ENCODE data around the gene PDE11A.

The PDE11A gene

DNA sequence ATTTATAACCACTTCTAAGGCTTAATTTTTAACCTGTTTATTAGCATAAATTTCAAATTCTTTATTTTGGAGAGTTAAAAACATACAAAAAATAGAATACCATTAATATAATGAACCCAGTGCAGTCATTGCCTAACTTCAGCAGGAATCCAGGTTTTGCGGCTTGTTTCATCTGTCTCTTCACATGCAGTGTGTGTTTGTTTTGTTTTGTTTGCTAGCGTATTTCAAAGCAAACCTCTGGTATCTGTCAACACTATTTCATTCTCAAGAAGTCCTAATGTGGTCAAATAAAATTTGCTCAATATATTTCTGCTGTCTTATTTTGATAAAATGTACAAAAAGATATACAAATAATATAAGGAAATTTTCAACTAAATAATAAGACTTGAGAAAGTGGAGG lies 351.5 kb downstream of the PDE11A start:
- DNase-seq: no peak

DNA sequence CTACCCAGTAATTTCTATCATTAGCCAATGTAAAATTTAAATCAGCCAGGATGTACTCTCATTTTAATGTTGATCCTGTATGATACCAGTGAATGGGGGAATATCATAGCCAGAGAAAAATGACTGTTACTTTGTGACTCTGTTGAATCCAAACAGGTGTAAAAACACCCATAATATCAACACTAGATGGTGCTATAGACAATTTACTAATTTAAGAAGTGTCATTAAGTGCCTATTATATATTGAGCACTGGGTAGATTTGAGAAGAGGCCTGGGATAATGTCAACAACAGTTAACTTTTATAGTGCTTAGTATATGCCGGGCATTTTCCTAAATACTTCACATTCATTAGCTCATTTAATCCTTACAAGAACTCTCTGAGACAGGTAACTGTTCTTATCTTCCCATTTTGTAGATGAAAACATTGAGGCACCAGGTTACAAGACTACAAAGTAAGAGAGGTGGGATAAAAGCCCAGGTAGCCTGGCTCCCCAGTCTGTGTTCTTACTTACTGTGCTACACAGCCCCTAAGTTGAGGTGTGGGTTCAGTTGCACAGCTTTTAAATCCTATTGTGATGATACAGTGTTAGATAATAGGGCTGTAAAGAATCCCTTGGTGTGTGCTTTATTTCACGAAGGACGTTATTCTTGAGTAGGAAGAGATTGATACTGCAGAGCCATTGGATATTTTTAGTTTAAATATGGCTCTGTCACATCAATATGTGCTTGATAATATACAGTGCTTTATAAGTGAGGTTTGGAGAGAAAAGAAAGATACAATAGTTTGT lies 354.6 kb downstream of the PDE11A start:
- no peak for DNase-seq

DNA sequence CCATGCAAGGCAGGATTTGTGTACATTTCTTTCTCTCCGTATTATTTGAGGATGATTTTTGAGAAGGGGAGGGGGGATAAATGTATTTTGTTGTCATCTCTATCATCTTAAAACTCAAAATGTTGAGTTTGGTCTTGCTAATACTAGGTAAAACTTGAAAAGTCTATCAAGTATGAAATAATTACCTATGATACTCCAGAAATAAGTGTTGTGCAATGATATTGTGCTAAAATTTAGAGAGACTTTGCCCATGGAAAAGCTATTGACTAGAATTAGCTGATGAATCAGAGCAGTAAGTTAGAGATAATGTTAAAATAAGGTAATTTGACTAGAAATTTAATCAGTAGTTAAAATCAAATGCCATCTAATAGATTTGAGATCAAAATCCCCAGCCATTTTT lies 356.1 kb downstream of the PDE11A start:
- no peak for DNase-seq

DNA sequence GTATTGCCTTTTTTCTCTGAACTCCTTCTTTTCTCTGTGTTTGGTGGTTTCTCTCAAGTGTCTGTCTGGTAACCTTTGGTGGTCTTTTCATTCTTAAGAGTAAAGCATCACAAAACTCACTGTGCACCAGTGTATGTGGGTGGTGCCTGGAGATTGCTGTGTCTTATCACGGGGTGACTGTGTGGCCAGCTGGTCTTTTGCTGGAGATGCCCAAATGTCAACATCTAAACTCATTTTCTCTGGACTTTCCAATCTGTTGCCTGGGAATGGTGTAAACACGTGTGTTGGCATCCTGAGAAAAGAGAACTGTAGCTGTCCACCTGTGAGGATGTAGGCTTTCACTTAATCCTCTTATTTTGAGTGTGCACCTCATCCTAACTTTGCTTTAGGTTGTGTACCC lies 356.8 kb downstream of the PDE11A start:
- no peak for DNase-seq

DNA sequence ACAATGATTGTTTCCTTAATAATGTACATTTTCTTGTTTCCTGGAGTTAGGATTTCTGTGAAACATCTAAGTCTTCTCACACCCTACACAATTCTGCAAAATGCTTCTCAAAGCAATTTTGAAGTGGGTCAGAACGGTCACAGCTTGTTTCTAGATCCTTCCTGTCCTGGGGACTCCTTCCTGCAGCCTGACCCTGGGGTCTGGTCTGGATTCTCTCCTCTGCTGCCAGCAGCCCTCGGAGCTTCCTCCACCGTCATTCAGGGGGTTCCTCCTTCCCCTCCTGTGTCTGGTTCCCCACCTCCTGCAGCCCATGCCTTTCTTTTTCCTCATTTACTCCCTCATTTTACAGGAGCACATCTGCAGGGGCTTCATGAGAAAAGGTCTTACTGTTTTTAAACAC lies 357.9 kb downstream of the PDE11A start:
- no peak for DNase-seq

DNA sequence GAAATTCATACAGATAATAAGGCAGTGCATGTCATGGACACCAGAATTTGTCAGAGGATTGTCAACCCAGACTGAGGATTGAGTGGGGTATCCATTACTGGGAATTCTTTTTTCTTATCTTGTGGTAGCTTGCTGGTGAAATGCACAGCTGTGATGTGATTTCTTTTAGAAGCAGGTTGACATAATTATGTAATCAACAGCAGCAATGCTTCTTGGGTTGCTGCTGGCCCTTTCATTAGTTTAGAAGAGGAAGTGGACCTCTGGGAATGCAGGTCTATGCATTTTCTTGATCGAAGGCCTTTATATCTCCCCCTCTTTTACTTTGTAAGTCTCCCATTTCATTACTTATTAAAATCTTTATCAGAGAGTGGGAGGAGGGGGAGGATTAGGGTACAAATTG lies 360.1 kb downstream of the PDE11A start:
- no peak for DNase-seq

DNA sequence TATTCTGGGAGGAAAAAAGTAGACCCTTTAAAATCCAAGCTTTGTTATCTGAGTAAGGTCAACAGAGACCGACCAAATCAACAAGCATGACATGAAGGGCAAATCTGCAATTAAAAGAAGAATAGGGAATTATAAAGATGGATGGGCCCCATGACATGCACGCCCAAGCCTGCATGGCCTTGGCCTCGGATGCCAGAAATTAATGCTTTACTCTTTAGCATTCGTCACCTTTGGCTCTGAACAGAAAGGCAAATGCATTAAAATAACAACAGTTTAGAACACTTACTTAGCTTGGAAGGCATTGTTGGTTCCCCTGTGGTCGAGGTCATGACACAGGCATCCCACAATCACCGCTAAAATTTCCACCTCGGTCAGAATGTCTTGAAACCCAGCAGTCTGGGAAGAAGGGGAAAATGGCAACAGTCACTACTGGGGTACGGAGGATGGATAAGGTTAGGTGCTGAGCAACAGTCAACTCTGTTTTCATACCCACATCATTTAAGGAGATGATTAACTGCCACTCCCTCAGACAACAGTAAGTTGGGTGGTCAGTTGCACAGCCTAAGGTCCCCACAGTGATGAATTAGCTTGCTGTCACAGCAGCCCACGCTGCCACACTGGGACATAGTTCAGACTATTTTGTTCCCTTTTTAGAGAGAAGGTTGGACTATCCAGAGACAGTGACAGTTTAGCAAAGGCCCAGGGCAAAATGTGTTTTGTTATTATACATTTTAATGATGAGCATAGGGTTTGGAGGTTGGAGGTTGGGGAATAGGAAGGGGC lies 360.9 kb downstream of the PDE11A start:
- no peak for DNase-seq

DNA sequence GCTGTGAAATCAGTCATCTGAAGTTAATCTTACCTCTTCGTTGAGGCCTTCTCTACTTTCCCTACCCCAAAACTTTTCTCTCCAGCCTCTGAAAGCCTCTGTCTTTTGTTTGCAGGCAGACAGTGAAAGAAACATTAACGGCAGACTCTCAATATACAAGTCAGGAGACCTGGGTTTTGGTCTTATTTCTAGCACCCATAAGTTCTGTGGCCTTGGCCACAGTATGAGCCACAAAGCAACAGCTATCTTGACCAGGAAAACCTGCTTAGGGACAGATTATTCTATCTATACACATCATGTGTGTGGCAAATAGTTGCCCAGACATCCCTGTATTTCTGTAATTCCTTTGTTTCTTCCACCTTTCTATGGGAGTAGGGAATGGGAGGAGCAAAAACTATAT lies 361.7 kb downstream of the PDE11A start:
- DNase-seq: no peak

DNA sequence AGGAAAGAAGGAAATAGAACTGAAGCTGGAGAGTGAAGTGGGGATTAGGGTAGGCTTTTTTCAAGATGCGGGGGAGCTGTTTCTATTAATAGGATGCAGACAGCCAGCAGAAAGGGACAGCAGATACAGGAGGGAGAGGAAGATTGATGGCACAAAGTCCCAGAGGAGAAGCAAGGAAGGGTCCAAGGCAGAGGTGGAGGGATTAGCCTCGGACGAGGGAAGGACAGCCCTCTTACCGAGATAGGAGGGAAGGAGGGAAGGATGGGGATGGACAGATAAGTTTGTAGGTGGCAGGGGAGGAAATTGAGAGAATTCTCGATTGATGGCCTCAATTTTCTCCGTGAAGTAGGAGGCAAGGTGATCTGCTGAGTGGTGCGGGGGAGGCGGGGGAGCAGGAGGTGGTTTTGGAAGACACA lies 362.6 kb downstream of the PDE11A start:
- DNase-seq: no peak

DNA sequence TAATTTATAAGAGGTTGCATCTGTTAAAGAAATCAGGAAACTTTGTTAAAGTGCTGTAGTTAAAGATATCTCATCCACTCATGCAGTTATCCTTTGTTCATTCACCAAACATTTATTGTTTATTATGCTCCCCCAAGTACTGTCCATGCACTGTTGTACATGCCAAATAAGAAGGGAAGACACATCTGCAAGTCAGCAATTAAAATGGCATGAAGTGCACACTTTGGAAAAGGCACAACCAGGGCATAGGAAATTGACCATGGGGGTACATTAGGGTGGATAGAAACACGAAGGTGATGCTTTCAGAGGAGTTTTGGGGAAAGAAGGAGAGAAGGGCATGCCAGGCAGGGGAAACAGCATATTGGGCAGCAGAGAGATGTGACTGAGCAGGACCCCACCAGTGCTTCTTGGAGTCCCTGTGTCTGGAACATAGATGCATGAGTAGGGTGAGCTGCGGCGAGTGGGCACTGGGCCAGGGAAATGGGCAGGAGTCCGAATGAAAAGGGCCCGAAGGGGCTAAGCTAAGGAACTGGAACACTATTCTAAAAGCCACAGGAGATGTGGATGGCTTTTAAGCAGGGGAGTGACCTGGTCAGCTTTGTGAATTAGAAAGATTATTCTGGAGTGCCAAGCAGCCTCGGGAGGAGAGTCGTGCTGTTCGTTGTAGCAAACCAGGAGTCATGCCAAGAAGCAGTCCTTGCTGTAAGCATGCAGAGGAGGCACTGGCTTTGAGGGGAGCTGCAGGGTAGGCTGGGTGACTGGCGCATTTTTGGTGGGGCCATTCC lies 363.7 kb downstream of the PDE11A start:
- no peak for DNase-seq

DNA sequence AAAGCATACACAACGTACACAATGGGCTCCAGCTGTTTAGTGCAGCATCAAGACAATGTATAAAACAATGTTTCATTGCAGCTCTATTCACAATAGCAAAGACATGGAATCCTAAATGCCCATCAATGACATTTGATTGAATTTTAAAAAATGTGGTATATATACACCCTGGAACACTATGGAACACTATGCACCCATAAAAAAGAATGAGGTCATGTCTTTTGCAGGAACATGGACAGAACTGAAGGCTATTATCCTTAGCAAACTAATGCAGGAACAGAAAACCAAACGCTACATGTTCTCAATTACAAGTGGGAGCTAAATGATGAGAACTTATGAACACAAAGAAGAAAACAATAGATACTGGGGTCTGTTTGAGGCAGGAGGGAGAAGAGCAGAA lies 364.5 kb downstream of the PDE11A start:
- no peak for DNase-seq

DNA sequence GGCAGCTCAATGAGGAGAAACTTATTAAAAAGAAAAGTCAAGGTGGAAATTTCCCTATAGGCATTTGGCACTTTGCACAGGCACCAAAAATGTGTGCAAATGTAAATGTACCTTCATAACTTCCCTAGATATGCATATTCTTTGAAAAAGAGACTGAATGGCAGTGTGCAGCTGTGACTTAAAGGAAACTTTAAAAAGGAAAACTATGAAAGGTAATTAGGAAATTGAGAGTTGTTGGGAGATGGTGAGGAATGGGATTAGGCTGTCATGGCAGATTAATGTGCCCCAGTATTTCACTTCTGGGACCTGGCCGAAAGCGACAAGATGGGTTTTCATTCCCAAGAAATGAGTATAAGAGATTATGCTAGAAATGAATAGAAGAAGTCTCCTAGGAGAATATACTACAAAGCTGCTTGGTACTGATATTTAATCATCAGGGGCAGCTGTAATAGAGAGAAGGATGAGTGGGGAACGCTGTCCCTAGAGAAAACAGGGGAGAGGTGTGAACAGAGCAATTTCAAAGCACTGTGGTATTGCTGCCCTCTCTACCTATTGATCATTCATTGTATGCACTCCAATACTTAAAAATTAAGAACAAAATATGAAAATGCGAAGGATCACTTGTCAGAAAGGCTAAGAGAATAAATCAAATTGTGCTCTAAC lies 366.9 kb downstream of the PDE11A start:
- no peak for DNase-seq

DNA sequence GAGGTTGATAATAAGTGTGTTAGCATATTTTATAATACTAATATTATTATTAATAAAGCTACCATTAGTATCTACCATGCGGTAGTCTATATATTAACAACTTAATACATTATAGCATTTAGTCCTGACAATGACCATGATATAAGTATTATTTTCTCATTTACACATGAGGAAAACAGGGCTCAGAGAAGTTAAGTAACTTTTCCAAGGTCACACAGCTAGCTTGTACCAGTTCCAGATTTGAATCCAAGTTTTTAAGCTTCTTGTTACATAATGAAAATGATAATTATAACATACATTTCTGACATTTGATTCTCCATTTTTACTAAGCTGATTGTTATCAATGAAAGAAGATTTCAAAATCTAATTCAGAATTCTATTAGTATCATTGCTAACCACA lies 369.4 kb downstream of the PDE11A start:
- no peak for DNase-seq

DNA sequence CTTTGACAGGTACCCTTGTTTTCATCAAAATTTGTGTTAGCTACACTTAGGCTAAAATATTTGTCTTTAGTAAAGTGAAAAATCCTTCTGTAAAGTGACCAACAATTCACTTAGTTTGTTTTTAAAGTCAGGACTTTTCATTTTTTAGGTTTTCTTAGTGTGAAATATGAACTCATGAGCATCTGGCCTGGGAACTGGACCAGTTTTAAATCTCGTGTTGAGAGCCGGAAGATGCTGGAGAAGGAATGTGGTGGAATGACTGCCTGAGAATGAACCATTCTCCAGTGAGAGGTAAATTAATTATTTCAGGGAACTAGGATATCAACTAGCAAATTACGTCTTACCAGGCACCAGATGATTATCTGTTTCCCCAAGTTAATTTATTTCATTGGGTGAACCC lies 374.3 kb downstream of the PDE11A start:
- DNase-seq: no peak

DNA sequence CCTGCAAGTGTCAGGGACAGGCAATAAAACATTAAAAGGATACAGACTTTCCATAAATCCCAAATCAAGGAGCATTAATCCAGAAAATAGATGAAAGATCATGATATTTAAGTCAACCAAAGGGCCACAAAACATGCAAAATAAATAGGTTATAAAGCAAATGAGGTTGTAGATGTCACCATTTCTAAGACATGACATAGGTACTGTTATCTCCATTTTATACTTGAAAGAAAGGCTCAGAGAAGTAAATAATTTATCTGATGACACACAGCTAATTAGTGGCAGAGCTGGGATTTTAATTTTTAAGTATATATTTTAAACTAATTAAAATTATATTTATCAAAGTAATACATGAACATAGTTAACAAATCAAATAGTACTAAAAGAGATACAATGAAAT lies 378.2 kb downstream of the PDE11A start:
- no peak for DNase-seq

DNA sequence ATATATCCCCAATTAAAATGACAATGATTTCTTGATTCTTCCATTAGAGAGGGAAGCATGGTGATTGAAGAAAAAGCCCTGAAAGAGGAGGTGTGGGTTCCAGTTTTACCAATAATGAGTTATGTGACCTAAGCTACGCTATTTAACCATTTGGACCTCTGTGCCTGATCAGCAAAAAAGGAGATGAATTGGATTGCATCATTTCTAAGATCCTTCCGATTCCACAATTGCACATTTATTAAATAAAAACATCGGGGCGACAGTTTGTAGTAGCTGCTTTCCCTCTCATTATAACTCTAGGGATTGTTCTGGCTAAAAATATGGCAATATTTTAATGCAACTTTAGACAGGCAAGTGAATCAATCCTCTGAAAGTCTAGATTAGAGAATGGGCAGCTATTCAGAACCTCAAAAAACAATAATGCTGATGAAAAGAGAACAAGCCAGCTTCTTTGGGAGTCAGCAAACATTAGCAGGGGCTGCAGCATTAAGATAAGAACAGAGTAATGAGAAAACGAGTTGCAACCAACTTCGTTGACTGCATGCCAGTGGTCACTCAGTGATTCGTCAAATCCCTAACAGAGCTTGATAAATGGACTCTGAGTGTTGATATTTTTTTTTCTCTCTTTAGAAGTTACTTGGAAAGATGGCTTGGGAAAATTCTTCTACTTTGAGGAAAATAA lies 378.8 kb downstream of the PDE11A start:
- DNase-seq: no peak

DNA sequence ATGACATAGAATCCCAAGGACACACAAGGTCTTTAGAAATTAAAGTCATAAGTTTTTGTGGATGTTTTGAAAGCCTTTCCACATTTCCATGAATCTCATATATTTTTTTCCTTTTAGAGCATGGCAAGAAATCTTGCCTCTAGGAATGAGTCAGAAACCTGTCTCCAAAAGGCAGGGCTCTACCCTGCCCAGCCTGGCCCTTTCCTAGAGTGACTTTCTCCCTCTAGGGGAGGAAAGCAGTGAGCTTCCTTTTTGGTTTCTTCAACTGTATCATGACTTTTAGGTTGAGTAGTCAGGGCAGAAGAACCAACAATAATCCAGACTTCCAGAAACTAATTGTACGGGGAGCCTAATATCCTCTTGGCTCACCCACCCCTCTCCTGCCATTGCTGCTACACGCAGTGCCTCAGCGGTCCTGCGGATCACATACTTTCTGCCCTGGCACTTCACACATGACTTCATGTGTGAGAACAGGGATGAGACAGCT lies 379.8 kb downstream of the PDE11A start:
- DNase-seq: no peak

DNA sequence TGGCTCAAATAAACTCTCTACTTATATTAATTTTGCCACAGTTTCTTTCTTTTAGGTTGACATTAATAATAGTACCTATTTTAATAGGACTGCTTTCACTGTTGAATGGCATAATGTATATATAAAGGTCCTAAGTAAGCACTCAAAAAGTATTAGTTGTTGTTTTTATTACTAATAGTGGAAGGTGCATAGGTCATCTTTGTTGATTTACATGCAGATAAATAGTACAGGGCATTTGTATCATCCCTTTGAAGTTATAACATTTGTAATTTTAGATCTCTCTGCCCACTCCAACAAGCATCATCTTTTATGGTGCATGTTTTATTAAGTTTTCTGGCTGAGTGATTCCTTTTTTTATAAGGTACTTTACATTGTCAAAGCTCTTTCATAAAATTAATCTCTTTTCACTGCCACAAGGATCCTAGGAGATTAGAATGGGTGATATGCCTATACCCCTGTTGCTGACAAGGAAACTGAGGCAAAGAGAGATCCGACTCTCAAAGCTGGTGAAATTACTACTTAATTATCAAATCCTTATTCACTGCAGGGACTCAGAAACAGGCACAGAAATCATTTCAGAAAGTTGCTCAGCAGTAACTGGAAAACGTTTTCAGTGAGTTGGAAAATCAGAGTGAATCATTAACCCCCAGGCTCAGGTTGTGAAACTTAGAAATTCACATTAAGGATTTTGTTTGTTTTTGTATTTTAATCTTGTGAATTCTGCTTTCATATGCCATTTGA lies 380.4 kb downstream of the PDE11A start:
- DNase-seq: no peak

DNA sequence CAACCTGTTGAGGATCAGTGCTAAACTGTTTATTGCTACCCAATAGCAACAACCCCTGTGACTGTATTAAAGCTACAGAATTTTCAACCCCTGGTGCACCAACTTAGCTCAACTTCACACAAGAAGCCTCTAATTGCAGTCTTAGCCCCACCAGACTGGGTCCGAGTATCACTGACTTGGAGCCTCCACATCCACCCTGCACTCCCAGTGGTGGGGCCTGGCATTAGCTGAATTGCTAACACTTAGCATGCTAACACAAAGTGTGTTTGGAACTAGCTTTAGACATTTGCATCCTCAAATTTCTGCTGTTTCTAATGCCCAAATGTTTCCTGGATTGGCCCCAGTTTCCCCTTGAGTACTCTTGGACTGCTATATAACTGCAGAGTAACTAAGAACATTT lies 381.4 kb downstream of the PDE11A start:
- no peak for DNase-seq

DNA sequence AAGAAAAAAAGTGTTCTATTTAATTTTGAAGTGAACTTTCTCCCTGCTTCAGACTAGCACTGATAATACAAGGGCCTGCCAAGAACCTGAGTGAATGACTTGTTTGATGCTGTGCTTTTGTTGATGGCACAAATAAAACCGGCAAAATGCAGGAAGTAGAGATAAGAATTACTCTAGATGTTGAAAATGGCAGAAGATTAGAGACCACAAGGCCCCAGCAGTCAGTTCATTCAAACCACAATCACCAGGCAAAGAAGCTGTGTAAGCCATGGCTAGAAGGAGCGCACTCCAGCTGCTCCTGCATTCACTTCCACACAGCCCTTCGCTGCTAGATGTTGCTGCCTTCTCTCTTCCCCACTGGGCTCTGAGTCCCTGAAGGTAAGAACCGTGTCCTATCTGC lies 383.0 kb downstream of the PDE11A start:
- no peak for DNase-seq

DNA sequence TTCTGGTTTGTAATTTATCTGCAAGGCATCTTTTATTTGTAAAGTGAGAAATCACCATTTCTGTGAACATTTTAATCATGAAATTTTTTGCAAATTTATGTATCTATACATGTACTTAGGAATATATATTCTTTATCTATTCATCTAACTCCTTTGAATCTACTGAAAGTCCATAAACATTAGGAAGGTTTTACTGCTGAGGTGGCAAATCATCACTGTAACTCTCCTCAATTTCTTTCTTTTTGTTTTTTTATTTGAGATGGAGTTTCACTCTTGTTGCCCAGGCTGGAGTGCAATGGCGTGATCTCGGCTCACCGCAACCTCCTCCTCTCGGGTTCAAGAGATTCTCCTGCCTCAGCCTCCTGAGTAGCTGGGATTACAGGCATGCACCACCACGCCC lies 383.7 kb downstream of the PDE11A start:
- DNase-seq: no peak

DNA sequence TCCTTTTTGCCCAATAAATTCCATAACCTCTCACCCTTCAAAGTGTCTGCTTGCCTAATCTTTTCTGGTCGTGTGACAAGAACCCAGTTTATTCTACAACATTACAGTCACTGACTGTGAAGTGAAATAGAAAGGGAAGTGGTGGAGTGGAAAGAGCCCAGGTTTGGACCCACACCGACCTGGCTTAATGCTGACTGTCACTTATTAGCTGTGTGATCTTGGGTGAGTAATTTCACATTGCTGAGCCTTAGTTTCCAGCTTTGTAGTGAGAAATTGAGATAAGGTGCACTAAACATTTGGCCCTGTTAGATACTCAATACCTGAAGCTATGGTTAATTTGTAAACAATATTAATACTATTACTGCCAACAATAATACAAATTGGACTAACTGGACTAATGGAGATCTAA lies 388.9 kb downstream of the PDE11A start:
- DNase-seq: no peak

Measured in NCI-H2107 (cell line).